ENCODE data around the gene LRFN2.

GRCh38 chr6:40399888-40400457 is 187.2 kb downstream of the LRFN2 start:
- TF ChIP-seq CTCF (conservative IDR thresholded peaks at IDR 0.05; ENCODE audit: low read depth in 2 of 2) (no peak), EZH2 (IDR thresholded peaks at IDR 0.05; ENCODE audit: low read depth, unreplicated experiment) (no peak), EZH2phosphoT487 (IDR thresholded peaks at IDR 0.05; ENCODE audit: unreplicated experiment) (no peak), POLR2AphosphoS5 (IDR thresholded peaks at IDR 0.05; ENCODE audit: low read depth) (no peak), STAT1 (IDR thresholded peaks at IDR 0.05; ENCODE audit: unreplicated experiment) (no peak), CREB1 (CRISPR knock-in tag; IDR thresholded peaks at IDR 0.05; ENCODE audit: low read depth) (no peak)

All from GM23338 (cell line).